Heart right ventricle (tissue), 16 donors: ENCODE data around the gene MICAL3. TPM values are rescaled to one million over a fixed set of nuclear protein-coding genes. Genes with fewer than 3 reads are reported as not detected.
A peak's percentile ranks its signal among the peaks of the same experiment; 100 is the strongest.
"Not testable (repeated sequence)": the region's sequence is repeated elsewhere in the genome, so short reads cannot be mapped to it uniquely, and the experiment has no call there.

ENCODE experiments used
- ATAC-seq, 8 donors: fragments of 200-7000 bp; cut with Tn5 transposase; one replicate each; pipeline ENCODE4 v1.9.1; 2020; ENCODE audit warnings: mild to moderate bottlenecking in 8 of 8, moderate library complexity in 8 of 8, moderate number of reproducible peaks in 1 of 8
- DNase-seq, 2 donors: peaks; one replicate each; pipeline ENCODE4 v3.0.0-alpha.2; 2020
- H3K27ac ChIP-seq, 10 donors: fragments of 200-600 bp; sonication (generic) in 2 of 10; one replicate each; pipeline versions ENCODE4 v1.5.0 to v1.8.0; 2020 to 2022; ENCODE audit warnings: mild to moderate bottlenecking in 3 of 10
- H3K27me3 ChIP-seq, 7 donors: fragments of 200-600 bp; one replicate each; pipeline ENCODE4 v1.8.0; 2021 to 2022; ENCODE audit warnings: mild to moderate bottlenecking in 2 of 7
- H3K36me3 ChIP-seq, 9 donors: fragments of 200-600 bp; sonication (generic) in 1 of 9; one replicate each; pipeline versions ENCODE4 v1.5.0 to v1.8.0; 2020 to 2022; ENCODE audit warnings: mild to moderate bottlenecking in 2 of 9
- H3K4me1 ChIP-seq, 9 donors: fragments of 200-600 bp; sonication (generic) in 1 of 9; one replicate each; pipeline versions ENCODE4 v1.5.0 to v1.8.0; 2020 to 2022; ENCODE audit warnings: mild to moderate bottlenecking in 4 of 9
- H3K4me3 ChIP-seq, 10 donors: fragments of 200-600 bp; sonication (generic) in 2 of 10; one replicate each; pipeline versions ENCODE4 v1.5.0 to v1.8.0; 2020 to 2022; ENCODE audit warnings: mild to moderate bottlenecking in 7 of 10, moderate library complexity in 2 of 10
- H3K9me3 ChIP-seq, 11 donors: fragments of 200-600 bp in 10 of 11; sonication (generic) in 2 of 11; one replicate each; pipeline versions ENCODE4 v1.5.0 to v1.8.0; 2013 to 2022; ENCODE audit warnings: mild to moderate bottlenecking in 2 of 11, control low read depth in 1 of 11, moderate library complexity in 1 of 11
- CTCF ChIP-seq, 9 donors: fragments of 200-600 bp; sonication (generic) in 2 of 9; IDR thresholded peaks; one replicate each; pipeline versions ENCODE4 v1.5.0 to v1.8.0; 2021 to 2022; ENCODE audit warnings: antibody characterized with exemption in 9 of 9, mild to moderate bottlenecking in 5 of 9, moderate library complexity in 1 of 9
- WGBS, 2 donors: extraction: QIAGEN DNeasy Blood & Tissue Kit; methylation state at CpG; one replicate each; pipeline ENCODE4 v1.1.7; 2013; ENCODE audit warnings: inconsistent platforms in 1 of 2; 5-methylcytosine and 5-hydroxymethylcytosine counted together
- intact Hi-C, 10 donors: fragments of 100-400 bp; cut with DNase I; formaldehyde crosslinking; loops; one replicate each; pipeline versions ENCODE4 v1.11.1 to v1.14.2; 2022
- polyA plus RNA-seq, 2 donors: library from polyadenylated mRNA; stranded (reverse); fragments of 200-250 nt; gene quantifications; one replicate each; pipeline ENCODE4 v1.2.3, GENCODE V29; 2013
- total RNA-seq, 10 donors: library from RNA; stranded (reverse); fragmentation: NEBNext Ultra II Directional in 3 of 10; extraction: Animal tissue kit (Norgen Biotek cat#: 25700) in 3 of 10; gene quantifications; one replicate each; pipeline versions ENCODE4 v1.2.1 to v1.2.4, GENCODE V29; 2021 to 2023
- donor health status: Arrhythmogenic right ventricular cardiomyopathy.
- donor health status: ischemic (EF 13 %, LVEDD 7.1; RV severe dilation, severe dysfunction).
- donor health status: healthy with polysubstance abuse.
- donor health status: DM: no; HTN: yes; CAD: no.
- donor health status: DM: no; HTN: no; CAD: no.
- donor health status: ischemic (EF 25% LVEDD 6.9; RV normal size, moderate dysfunction).
- donor health status: ischemic (EF 25% LVEDD 5.7; RV mildly dilated, moderate dysfunction).
- donor health status: healthy.
- donor health status: DM: yes; HTN: yes; CAD: no.
- donor health status: Ischemic cardiomyopathy.
- donor health status: ischemic (EF 35%, LVEDD 5.7; RV mildly dilated, moderate dysfunction).
- donor health status: nonischemic (EF 11% LVEDD 7.7; RV severe dilation, severe dysfunction).
- donor health status: DM: yes; HTN: yes; CAD: no.
- donor health status: PGD.
- donor health status: ischemic (EF 29% LVEDD 5.4; RV normal size, mild dysfunction).
- donor health status: nonischemic (EF 23%, LVEDD 6.1; RV moderate dilation, normal function).

Gene MICAL3
- total and polyA plus RNA-seq, 12 donors: 13.2 to 137 (median 109) TPM

GRCh38 chr22:18029686-18030267 lies 5.4 kb upstream of the MICAL3 start:
- peak overlapping the region in 2 of 10 donors; percentile 11 to 34 for H3K27ac ChIP-seq
- no peak for ATAC-seq
- WGBS, 2 donors: 85 to 92% methylated on average over 2 of the region's 2 CpGs

GRCh38 chr22:18028817-18029527 lies 4.6 kb upstream of the MICAL3 start:
- peaks cover 0 to 44% (median 0%) of the 10 kb centered on the region in 7 donors for H3K27me3 ChIP-seq
- DNase-seq (no peak), ATAC-seq (peak in 3 of 8 donors; percentile 22 to 39 (median 32))
- H3K27ac ChIP-seq: peak overlapping the region in 3 of 10 donors; percentile 2 to 34 (median 11)
- no peak for TF ChIP-seq CTCF (IDR thresholded peaks at IDR 0.05)
- no peaks in the 10 kb centered on the region for H3K36me3 ChIP-seq
- H3K9me3 ChIP-seq: no peaks in the 10 kb centered on the region
- WGBS, 2 donors: 50 to 56% methylated on average over 3 of the region's 3 CpGs
- intact Hi-C loops: loop anchor here in 5 of 10 donors (5.0 to 10.0 kb wide), 6 partner anchors 43 to 204 kb away; partner anchors contain the start of gene PEX26 (in 2 of the 5)
- H3K4me1 ChIP-seq: peaks cover 0 to 39% (median 24%) of the 10 kb centered on the region in 9 donors
- no peak overlapping the region for H3K4me3 ChIP-seq

More at GRCh38 chr22:18029686-18030267, 5.4 kb upstream of the MICAL3 start:
- Histone ChIP-seq H3K36me3 (no peaks in the 10 kb centered on the region), H3K4me3 (no peak overlapping the region), H3K9me3 (no peaks in the 10 kb centered on the region), H3K27me3 (peaks cover 0 to 36% (median 0%) of the 10 kb centered on the region in 7 donors), H3K4me1 (peaks cover 0 to 38% (median 20%) of the 10 kb centered on the region in 9 donors)
- intact Hi-C loops: loop anchor here in 5 of 10 donors (5.0 to 10.0 kb wide), 7 partner anchors 43 to 205 kb away; partner anchors contain the start of gene PEX26 (in 2 of the 5)
- no peak for TF ChIP-seq CTCF (IDR thresholded peaks at IDR 0.05)
- no peak for DNase-seq

GRCh38 chr22:18025898-18026297 lies 1.5 kb upstream of the MICAL3 start:
- peaks cover 0 to 35% (median 17%) of the 10 kb centered on the region in 9 donors for H3K4me1 ChIP-seq
- not testable (repeated sequence) for H3K27ac ChIP-seq, H3K9me3 ChIP-seq, H3K4me3 ChIP-seq, ATAC-seq, H3K36me3 ChIP-seq, DNase-seq
- H3K27me3 ChIP-seq: peaks cover 0 to 59% (median 0%) of the 10 kb centered on the region in 7 donors
- WGBS, 2 donors: 92 to 95% methylated on average over 4 of the region's 4 CpGs
- intact Hi-C loops: loop anchor here in 9 of 10 donors (2.0 to 10.0 kb wide), 10 partner anchors 25 to 201 kb away; partner anchors contain the start of gene PEX26 (in 2 of the 9)

- no peak for ATAC-seq
- intact Hi-C loops: loop anchor here in 9 of 10 donors (2.0 to 10.0 kb wide), 13 partner anchors 24 to 200 kb away; partner anchors contain the start of gene PEX26 (in 2 of the 9)
Observed at GRCh38 chr22:18024956-18025720, 777 bp upstream of the MICAL3 start.

More at GRCh38 chr22:18024956-18025720, 777 bp upstream of the MICAL3 start:
- 52 to 53% methylated on average over 21 of the region's 21 CpGs for WGBS, 2 donors
- no peak for DNase-seq
- peaks cover 0 to 59% (median 0%) of the 10 kb centered on the region in 7 donors for H3K27me3 ChIP-seq
- H3K27ac ChIP-seq: peak overlapping the region in 5 of 10 donors; percentile 78 to 95 (median 86)
- peaks cover 0 to 36% (median 17%) of the 10 kb centered on the region in 9 donors for H3K4me1 ChIP-seq
- no peaks in the 10 kb centered on the region for H3K9me3 ChIP-seq
- TF ChIP-seq CTCF (IDR thresholded peaks at IDR 0.05): no peak
- H3K36me3 ChIP-seq: no peaks in the 10 kb centered on the region
- peak overlapping the region in 7 of 10 donors; percentile 62 to 85 (median 81) for H3K4me3 ChIP-seq
